NT2/D1 (cell line): ENCODE measurements around the gene PCDH19.
"Not testable (repeated sequence)": the region's sequence is repeated elsewhere in the genome, so short reads cannot be mapped to it uniquely, and the experiment has no call there.

Source experiments
- DNase-seq: peaks from one replicate; pipeline ENCODE4 v3.0.0-alpha.2; 2011; ENCODE audit warnings: low read depth, low spot score
- H3K27me3 ChIP-seq: 2 replicates; pipeline ENCODE4 v1.6.0; 2011; ENCODE audit warnings: mild to moderate bottlenecking; ENCODE audit not compliant: insufficient read length, insufficient read depth
- H3K36me3 ChIP-seq: 2 replicates; pipeline ENCODE4 v1.6.1; 2011; ENCODE audit warnings: mild to moderate bottlenecking, low read length, mixed read lengths; ENCODE audit not compliant: insufficient read depth, insufficient read length
- H3K4me1 ChIP-seq: 2 replicates; pipeline ENCODE4 v1.5.1; 2011; ENCODE audit not compliant: insufficient read depth, insufficient read length
- H3K4me3 ChIP-seq: 2 replicates; pipeline ENCODE4 v1.5.1; 2011; ENCODE audit warnings: low read depth; ENCODE audit not compliant: insufficient read length
- H3K9ac ChIP-seq: 2 replicates; pipeline ENCODE4 v1.6.0; 2011; ENCODE audit warnings: low read depth; ENCODE audit not compliant: insufficient read length
- H3K9me3 ChIP-seq: 2 replicates; pipeline ENCODE4 v1.5.1; 2011; ENCODE audit warnings: mild to moderate bottlenecking, low read length; ENCODE audit not compliant: insufficient read depth
- SUZ12 ChIP-seq: IDR thresholded peaks from 2 replicates; pipeline ENCODE4 v1.6.1; 2011; ENCODE audit not compliant: insufficient read length, insufficient read depth; ENCODE audit errors: extremely low read depth
- YY1 ChIP-seq: IDR thresholded peaks from 2 replicates; pipeline ENCODE4 v1.6.1; 2011; ENCODE audit not compliant: insufficient read length, insufficient read depth
- ZNF274 ChIP-seq: IDR thresholded peaks from 2 replicates; pipeline ENCODE4 v1.6.1; 2011; ENCODE audit warnings: mild to moderate bottlenecking, low read depth, low read length

Gene PCDH19

GRCh38 chrX:100409610-100410590 lies at the start of gene PCDH19:
PCDH19 (minus strand) TSS chrX:100410273; CDS start chrX:100408597, 1,676 bp downstream.
- Histone ChIP-seq H3K36me3 (peaks cover 12% of the 10 kb centered on the region), H3K4me1 (peaks cover 4% of the 10 kb centered on the region), H3K9ac (peak within 1 kb of the TSS; percentile 83), H3K9me3 (peaks cover 15% of the 10 kb centered on the region; the same call in 1 of the 2 replicates), H3K27me3 (peaks cover 65% of the 10 kb centered on the region), H3K4me3 (peak within 1 kb of the TSS; percentile 63)
- TF ChIP-seq YY1 = no peak
- TF ChIP-seq ZNF274 = no peak
- TF ChIP-seq SUZ12 = no peak
- peak; percentile 76 for DNase-seq

- no peak for TF ChIP-seq SUZ12
- TF ChIP-seq YY1 = no peak
- no peak for TF ChIP-seq ZNF274
- H3K4me1 ChIP-seq = peaks cover 5% of the 10 kb centered on the region
Observed at GRCh38 chrX:100449696-100450608, 39.9 kb upstream of the PCDH19 start.

GRCh38 chrX:100447655-100448397 lies 37.8 kb upstream of the PCDH19 start:
- Histone ChIP-seq H3K27me3 (no peaks in the 10 kb centered on the region), H3K9me3 (peaks cover 5% of the 10 kb centered on the region; the same call in 1 of the 2 replicates), H3K9ac (no peak overlapping the region), H3K4me1 (peaks cover 5% of the 10 kb centered on the region), H3K36me3 (no peaks in the 10 kb centered on the region), H3K4me3 (no peak overlapping the region)
- TF ChIP-seq YY1 (no peak), SUZ12 (no peak), ZNF274 (no peak)
- peak; percentile 36 for DNase-seq

More at GRCh38 chrX:100449696-100450608, 39.9 kb upstream of the PCDH19 start:
- H3K9ac ChIP-seq = no peak overlapping the region
- H3K27me3 ChIP-seq = no peaks in the 10 kb centered on the region
- no peak for DNase-seq
- H3K4me3 ChIP-seq = no peak overlapping the region
- no peaks in the 10 kb centered on the region for H3K36me3 ChIP-seq
- H3K9me3 ChIP-seq = peaks cover 22% of the 10 kb centered on the region

GRCh38 chrX:100445593-100445992 lies 35.5 kb upstream of the PCDH19 start:
- Histone ChIP-seq H3K4me1 (peaks cover 5% of the 10 kb centered on the region), H3K27me3 (no peaks in the 10 kb centered on the region), H3K9ac (no peak overlapping the region), H3K9me3 (no peaks in the 10 kb centered on the region; the same call in 1 of the 2 replicates), H3K36me3 (no peaks in the 10 kb centered on the region), H3K4me3 (no peak overlapping the region)
- DNase-seq = no peak
- no peak for TF ChIP-seq SUZ12
- TF ChIP-seq YY1 = no peak
- TF ChIP-seq ZNF274 = no peak

GRCh38 chrX:100441321-100441720 lies 31.2 kb upstream of the PCDH19 start:
- H3K27me3 ChIP-seq, H3K9me3 ChIP-seq, H3K4me1 ChIP-seq, H3K9ac ChIP-seq, DNase-seq, H3K36me3 ChIP-seq, H3K4me3 ChIP-seq: not testable (repeated sequence)

- no peaks in the 10 kb centered on the region for H3K36me3 ChIP-seq
- no peak overlapping the region for H3K4me3 ChIP-seq
- TF ChIP-seq SUZ12 (no peak), YY1 (no peak)
- no peaks in the 10 kb centered on the region for H3K9me3 ChIP-seq
- no peaks in the 10 kb centered on the region for H3K4me1 ChIP-seq
- H3K27me3 ChIP-seq = no peaks in the 10 kb centered on the region
- no peak overlapping the region for H3K9ac ChIP-seq
- DNase-seq = no peak
Observed at GRCh38 chrX:100440006-100440405, 29.9 kb upstream of the PCDH19 start.
